Measurements from ENCODE around the gene SSBP2.

SSBP2 gene

DNA sequence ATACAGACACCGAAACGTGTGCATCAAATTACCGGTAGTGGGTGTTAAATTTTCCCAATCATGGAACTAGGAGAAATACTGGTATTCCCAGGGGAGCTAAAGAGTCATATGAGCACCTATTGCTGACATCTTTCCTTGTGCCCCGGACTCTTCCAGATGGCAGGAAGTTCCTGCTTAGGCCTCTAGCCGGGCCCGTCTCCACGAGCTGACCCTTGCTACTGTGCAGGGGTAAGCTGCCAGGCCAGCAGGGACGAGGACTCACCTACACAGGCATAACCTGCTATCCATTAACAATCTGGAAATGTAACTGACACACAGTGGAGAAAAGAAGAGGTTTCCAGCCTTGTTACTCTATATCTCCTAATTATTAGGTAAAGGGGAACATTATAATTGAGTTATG, 16.2 kb upstream of the SSBP2 start:
- ATAC-seq (ENCODE audit: insufficient read depth, low read depth) (no peak), DNase-seq (no peak)
- TF ChIP-seq EZH2 (IDR thresholded peaks at IDR 0.05; ENCODE audit: borderline replicate concordance, low read depth, low read length, severe bottlenecking): no peak
- TF ChIP-seq, protein P1, sequence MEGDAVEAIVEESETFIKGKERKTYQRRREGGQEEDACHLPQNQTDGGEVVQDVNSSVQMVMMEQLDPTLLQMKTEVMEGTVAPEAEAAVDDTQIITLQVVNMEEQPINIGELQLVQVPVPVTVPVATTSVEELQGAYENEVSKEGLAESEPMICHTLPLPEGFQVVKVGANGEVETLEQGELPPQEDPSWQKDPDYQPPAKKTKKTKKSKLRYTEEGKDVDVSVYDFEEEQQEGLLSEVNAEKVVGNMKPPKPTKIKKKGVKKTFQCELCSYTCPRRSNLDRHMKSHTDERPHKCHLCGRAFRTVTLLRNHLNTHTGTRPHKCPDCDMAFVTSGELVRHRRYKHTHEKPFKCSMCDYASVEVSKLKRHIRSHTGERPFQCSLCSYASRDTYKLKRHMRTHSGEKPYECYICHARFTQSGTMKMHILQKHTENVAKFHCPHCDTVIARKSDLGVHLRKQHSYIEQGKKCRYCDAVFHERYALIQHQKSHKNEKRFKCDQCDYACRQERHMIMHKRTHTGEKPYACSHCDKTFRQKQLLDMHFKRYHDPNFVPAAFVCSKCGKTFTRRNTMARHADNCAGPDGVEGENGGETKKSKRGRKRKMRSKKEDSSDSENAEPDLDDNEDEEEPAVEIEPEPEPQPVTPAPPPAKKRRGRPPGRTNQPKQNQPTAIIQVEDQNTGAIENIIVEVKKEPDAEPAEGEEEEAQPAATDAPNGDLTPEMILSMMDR (IDR thresholded peaks at IDR 0.05; ENCODE audit: borderline replicate concordance, extremely low read depth, low read length, poor library complexity, severe bottlenecking): no peak
- Histone ChIP-seq H3K79me2 (ENCODE audit: insufficient read depth, low read length) (no peaks in the 10 kb centered on the region), H3K9ac (ENCODE audit: low read depth, low read length) (no peak overlapping the region), H3K27me3 (ENCODE audit: insufficient read depth, low read length, poor library complexity) (no peaks in the 10 kb centered on the region), H3K36me3 (ENCODE audit: insufficient read depth, low read length) (no peaks in the 10 kb centered on the region), H3K27ac (ENCODE audit: low read length) (no peak overlapping the region), H4K20me1 (ENCODE audit: insufficient read depth, low read length) (no peaks in the 10 kb centered on the region), H2AFZ (ENCODE audit: low read depth, low read length) (no peak overlapping the region), H3K4me3 (ENCODE audit: low read depth in 1 of 2, low read length in 2 of 2) (no peak overlapping the region), H3K9me3 (ENCODE audit: insufficient read depth, low read length, severe bottlenecking) (no peaks in the 10 kb centered on the region), H3K4me2 (ENCODE audit: insufficient read depth, low read length) (no peak overlapping the region), H3K4me1 (ENCODE audit: insufficient read depth, low read length) (no peaks in the 10 kb centered on the region)

DNA sequence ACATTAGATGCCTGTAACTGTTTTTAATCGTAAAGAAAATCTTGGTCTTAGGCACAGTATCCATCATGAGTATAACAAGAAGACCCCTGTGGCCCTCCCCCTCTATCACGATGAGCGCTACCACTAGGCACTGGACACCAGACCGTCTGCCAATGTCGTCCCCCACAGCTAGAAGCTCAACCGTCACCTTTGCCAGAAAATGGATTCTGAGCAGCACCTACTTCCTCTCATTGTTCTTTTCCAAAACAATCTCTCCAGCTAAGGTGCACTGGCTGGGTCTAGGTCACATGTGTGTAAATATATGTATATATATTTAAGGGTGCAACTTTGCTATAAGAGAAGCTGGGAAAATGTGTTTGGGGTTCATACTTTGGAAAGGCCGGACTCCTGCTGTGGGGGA, 15.7 kb upstream of the SSBP2 start:
- Histone ChIP-seq H3K4me3 (ENCODE audit: low read depth in 1 of 2, low read length in 2 of 2) (no peak overlapping the region), H3K9me3 (ENCODE audit: insufficient read depth, low read length, severe bottlenecking) (no peaks in the 10 kb centered on the region), H4K20me1 (ENCODE audit: insufficient read depth, low read length) (no peaks in the 10 kb centered on the region), H3K36me3 (ENCODE audit: insufficient read depth, low read length) (no peaks in the 10 kb centered on the region), H3K27me3 (ENCODE audit: insufficient read depth, low read length, poor library complexity) (no peaks in the 10 kb centered on the region), H3K4me2 (ENCODE audit: insufficient read depth, low read length) (no peak overlapping the region), H3K4me1 (ENCODE audit: insufficient read depth, low read length) (no peaks in the 10 kb centered on the region), H3K79me2 (ENCODE audit: insufficient read depth, low read length) (no peaks in the 10 kb centered on the region), H3K9ac (ENCODE audit: low read depth, low read length) (no peak overlapping the region), H3K27ac (ENCODE audit: low read length) (no peak overlapping the region), H2AFZ (ENCODE audit: low read depth, low read length) (no peak overlapping the region)
- TF ChIP-seq, protein P1 (IDR thresholded peaks at IDR 0.05; ENCODE audit: borderline replicate concordance, extremely low read depth, low read length, poor library complexity, severe bottlenecking): no peak
- TF ChIP-seq EZH2 (IDR thresholded peaks at IDR 0.05; ENCODE audit: borderline replicate concordance, low read depth, low read length, severe bottlenecking): no peak
- ATAC-seq (ENCODE audit: insufficient read depth, low read depth) (no peak), DNase-seq (no peak)

DNA sequence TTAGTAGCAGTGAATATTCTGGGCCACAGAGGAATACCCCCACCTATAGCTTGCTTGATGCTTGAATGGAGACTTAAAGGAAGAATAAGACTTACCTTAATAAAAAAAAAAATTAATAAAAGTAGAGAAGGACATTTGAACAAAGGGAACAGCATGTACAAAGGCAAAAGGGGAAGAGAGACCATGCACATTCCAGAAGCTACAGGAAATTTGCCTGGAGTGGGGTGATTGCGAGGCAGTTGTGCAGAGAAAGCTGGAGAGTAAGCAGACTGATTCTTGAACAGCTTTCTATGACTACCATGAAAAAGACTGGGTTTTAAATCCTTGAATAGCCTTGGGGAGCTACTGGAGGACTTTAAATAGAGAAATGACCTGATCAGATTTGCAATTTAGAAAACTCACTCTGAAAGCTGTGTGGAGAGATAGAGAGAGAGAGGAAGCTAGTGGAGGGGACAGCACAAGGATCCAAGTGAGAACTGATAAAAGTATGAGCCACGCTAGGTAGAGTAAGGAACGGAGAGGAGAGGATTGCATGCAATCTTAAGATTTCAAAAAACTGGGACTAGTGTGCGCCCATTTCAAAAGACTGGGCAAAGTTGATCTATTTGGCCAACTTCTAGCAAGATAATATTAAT, 12.5 kb upstream of the SSBP2 start:
- Histone ChIP-seq H3K27me3 (ENCODE audit: insufficient read depth, low read length, poor library complexity) (no peaks in the 10 kb centered on the region), H3K4me3 (ENCODE audit: low read depth in 1 of 2, low read length in 2 of 2) (no peak overlapping the region), H2AFZ (ENCODE audit: low read depth, low read length) (no peak overlapping the region), H3K36me3 (ENCODE audit: insufficient read depth, low read length) (no peaks in the 10 kb centered on the region), H3K9ac (ENCODE audit: low read depth, low read length) (no peak overlapping the region), H3K9me3 (ENCODE audit: insufficient read depth, low read length, severe bottlenecking) (no peaks in the 10 kb centered on the region), H4K20me1 (ENCODE audit: insufficient read depth, low read length) (no peaks in the 10 kb centered on the region), H3K27ac (ENCODE audit: low read length) (no peak overlapping the region), H3K4me2 (ENCODE audit: insufficient read depth, low read length) (no peak overlapping the region), H3K4me1 (ENCODE audit: insufficient read depth, low read length) (peaks cover 14% of the 10 kb centered on the region), H3K79me2 (ENCODE audit: insufficient read depth, low read length) (no peaks in the 10 kb centered on the region)
- DNase-seq: no peak
- TF ChIP-seq, protein P1 (IDR thresholded peaks at IDR 0.05; ENCODE audit: borderline replicate concordance, extremely low read depth, low read length, poor library complexity, severe bottlenecking): no peak
- no peak for TF ChIP-seq EZH2 (IDR thresholded peaks at IDR 0.05; ENCODE audit: borderline replicate concordance, low read depth, low read length, severe bottlenecking)
- ATAC-seq (ENCODE audit: insufficient read depth, low read depth): no peak
